WTC11 (cell line): ENCODE results near the gene ALOX15B. TPM values are rescaled to one million over a fixed set of nuclear protein-coding genes. Genes with fewer than 3 reads are reported as not detected.

Experiments used
- ATAC-seq: fragments of 200-7000 bp; cut with Tn5 transposase; 2 replicates; pipeline ENCODE4 v1.10.0; 2021; ENCODE audit warnings: mild to moderate bottlenecking, moderate library complexity
- CTCF ChIA-PET: fragments of 300-600 bp; sonication (Branson Sonifier 250); formaldehyde crosslinking; loops from one replicate; lab custom pipeline; 2021; ENCODE audit warnings: antibody characterized with exemption; lab: Charles Lee
- POLR2A ChIA-PET: fragments of 350-600 bp; sonication (Branson Sonifier 250); formaldehyde crosslinking; loops from one replicate; lab custom pipeline; 2021; ENCODE audit warnings: antibody characterized with exemption; lab: Charles Lee
- DNase-seq: peaks from one replicate; pipeline ENCODE4 v3.0.0; 2021; ENCODE audit warnings: low spot score
- H3K27ac Mint-ChIP-seq: 2 replicates; pipeline ENCODE4 v1.8.0; 2021; ENCODE audit warnings: mixed read lengths
- H3K27me3 Mint-ChIP-seq: 2 replicates; pipeline ENCODE4 v1.8.0; 2021; ENCODE audit warnings: low read depth, mild to moderate bottlenecking, moderate library complexity, mixed read lengths
- H3K36me3 Mint-ChIP-seq: 2 replicates; pipeline ENCODE4 v1.8.0; 2021; ENCODE audit warnings: mixed read lengths
- H3K4me1 Mint-ChIP-seq: 2 replicates; pipeline ENCODE4 v1.8.0; 2022; ENCODE audit warnings: mixed read lengths
- H3K4me3 Mint-ChIP-seq: 2 replicates; pipeline ENCODE4 v1.8.0; 2021; ENCODE audit warnings: mild to moderate bottlenecking, moderate library complexity, mixed read lengths
- H3K9me3 Mint-ChIP-seq: 2 replicates; pipeline ENCODE4 v1.8.0; 2021; ENCODE audit warnings: mixed read lengths
- E2F1 ChIP-seq: sonication (generic); formaldehyde crosslinking; IDR thresholded peaks from 2 replicates; pipeline ENCODE4 v1.8.0; 2022; ENCODE audit warnings: mild to moderate bottlenecking, missing genetic modification reagents
- E2F5 ChIP-seq: sonication (generic); formaldehyde crosslinking; IDR thresholded peaks from 2 replicates; pipeline ENCODE4 v1.8.1; 2022; ENCODE audit warnings: mild to moderate bottlenecking, moderate library complexity, missing genetic modification reagents
- ELF4 ChIP-seq: sonication (generic); formaldehyde crosslinking; IDR thresholded peaks from 2 replicates; pipeline ENCODE4 v1.8.1; 2022; ENCODE audit warnings: low read depth, mild to moderate bottlenecking, moderate library complexity, missing genetic modification reagents
- ETV6 ChIP-seq: sonication (generic); formaldehyde crosslinking; IDR thresholded peaks from 2 replicates; pipeline ENCODE4 v1.8.1; 2022; ENCODE audit warnings: mild to moderate bottlenecking, missing genetic modification reagents
- FOXJ3 ChIP-seq: sonication (generic); formaldehyde crosslinking; IDR thresholded peaks from 2 replicates; pipeline ENCODE4 v1.9.0; 2021; ENCODE audit warnings: missing genetic modification reagents, mild to moderate bottlenecking, borderline replicate concordance
- FOXK1 ChIP-seq: sonication (generic); formaldehyde crosslinking; IDR thresholded peaks from 2 replicates; pipeline ENCODE4 v1.8.0; 2022; ENCODE audit warnings: mild to moderate bottlenecking, moderate library complexity, missing genetic modification reagents
- GABPB1 ChIP-seq: sonication (generic); formaldehyde crosslinking; IDR thresholded peaks from 2 replicates; pipeline ENCODE4 v1.8.1; 2023; ENCODE audit warnings: mild to moderate bottlenecking, missing genetic modification reagents
- JUN ChIP-seq: sonication (generic); formaldehyde crosslinking; IDR thresholded peaks from 2 replicates; pipeline ENCODE4 v1.8.0; 2023; ENCODE audit warnings: mild to moderate bottlenecking, missing genetic modification reagents
- NR2C2 ChIP-seq: sonication (generic); formaldehyde crosslinking; IDR thresholded peaks from 2 replicates; pipeline ENCODE4 v1.8.0; 2022; ENCODE audit warnings: mild to moderate bottlenecking, missing genetic modification reagents
- RELA ChIP-seq: sonication (generic); formaldehyde crosslinking; IDR thresholded peaks from 2 replicates; pipeline ENCODE4 v1.8.1; 2022; ENCODE audit warnings: missing genetic modification reagents, mild to moderate bottlenecking, borderline replicate concordance
- SOX15 ChIP-seq: fragments of 250-450 bp; sonication (Bioruptor Pico); IDR thresholded peaks from 2 replicates; pipeline ENCODE4 v1.9.0; 2021; ENCODE audit warnings: mild to moderate bottlenecking
- SP1 ChIP-seq: sonication (generic); formaldehyde crosslinking; conservative IDR thresholded peaks from 2 replicates; pipeline ENCODE4 v1.8.1; 2022; ENCODE audit warnings: missing genetic modification reagents
- TEAD1 ChIP-seq: sonication (generic); formaldehyde crosslinking; IDR thresholded peaks from 2 replicates; pipeline ENCODE4 v1.8.0; 2022; ENCODE audit warnings: mild to moderate bottlenecking, missing genetic modification reagents
- USF1 ChIP-seq: sonication (generic); formaldehyde crosslinking; IDR thresholded peaks from 2 replicates; pipeline ENCODE4 v1.8.0; 2022; ENCODE audit warnings: mild to moderate bottlenecking, missing genetic modification reagents
- ZBTB21 ChIP-seq: sonication (generic); formaldehyde crosslinking; IDR thresholded peaks from 2 replicates; pipeline ENCODE4 v1.8.1; 2023; ENCODE audit warnings: mild to moderate bottlenecking, missing genetic modification reagents, borderline replicate concordance
- ZNF138 ChIP-seq: sonication (generic); formaldehyde crosslinking; conservative IDR thresholded peaks from 2 replicates; pipeline ENCODE4 v1.8.1; 2022; ENCODE audit warnings: mild to moderate bottlenecking, moderate library complexity, missing genetic modification reagents
- ZNF219 ChIP-seq: sonication (generic); formaldehyde crosslinking; IDR thresholded peaks from 2 replicates; pipeline ENCODE4 v1.8.0; 2023; ENCODE audit warnings: missing genetic modification reagents, mild to moderate bottlenecking, borderline replicate concordance
- ZNF232 ChIP-seq: sonication (generic); formaldehyde crosslinking; IDR thresholded peaks from 2 replicates; pipeline ENCODE4 v1.8.0; 2022; ENCODE audit warnings: mild to moderate bottlenecking, missing genetic modification reagents
- ZNF396 ChIP-seq: fragments of 250-450 bp; sonication (Bioruptor Pico); IDR thresholded peaks from 2 replicates; pipeline ENCODE4 v1.8.0; 2021; ENCODE audit warnings: mild to moderate bottlenecking, moderate library complexity, borderline replicate concordance
- ZSCAN18 ChIP-seq: fragments of 250-450 bp; sonication (Bioruptor Pico); IDR thresholded peaks from 2 replicates; pipeline ENCODE4 v2.1.2; 2022; ENCODE audit warnings: mild to moderate bottlenecking, moderate library complexity
- total RNA-seq: library from RNA; stranded (reverse); gene quantifications from 3 replicates; pipeline ENCODE4 v1.2.3, GENCODE V29; 2021
- TF ChIP-seq, protein P1 (sequence below): fragments of 250-450 bp; sonication (Bioruptor Pico); conservative IDR thresholded peaks from 2 replicates; pipeline ENCODE4 v1.9.0; 2021; ENCODE audit warnings: mild to moderate bottlenecking
- TF ChIP-seq, protein P2 (sequence below): sonication (generic); formaldehyde crosslinking; IDR thresholded peaks from 2 replicates; pipeline ENCODE4 v1.8.1; 2023; ENCODE audit warnings: mild to moderate bottlenecking, moderate library complexity, missing genetic modification reagents
- TF ChIP-seq, protein P3 (sequence below): sonication (generic); formaldehyde crosslinking; IDR thresholded peaks from 2 replicates; pipeline ENCODE4 v1.8.0; 2022; ENCODE audit warnings: mild to moderate bottlenecking, missing genetic modification reagents
- TF ChIP-seq, protein P4 (sequence below): fragments of 250-450 bp; sonication (Bioruptor Pico); IDR thresholded peaks from 2 replicates; pipeline ENCODE4 v1.9.0; 2021; ENCODE audit warnings: mild to moderate bottlenecking

Gene ALOX15B
- total RNA-seq, 1 experiment from 2014 or later, result 0.22 TPM

DNA sequence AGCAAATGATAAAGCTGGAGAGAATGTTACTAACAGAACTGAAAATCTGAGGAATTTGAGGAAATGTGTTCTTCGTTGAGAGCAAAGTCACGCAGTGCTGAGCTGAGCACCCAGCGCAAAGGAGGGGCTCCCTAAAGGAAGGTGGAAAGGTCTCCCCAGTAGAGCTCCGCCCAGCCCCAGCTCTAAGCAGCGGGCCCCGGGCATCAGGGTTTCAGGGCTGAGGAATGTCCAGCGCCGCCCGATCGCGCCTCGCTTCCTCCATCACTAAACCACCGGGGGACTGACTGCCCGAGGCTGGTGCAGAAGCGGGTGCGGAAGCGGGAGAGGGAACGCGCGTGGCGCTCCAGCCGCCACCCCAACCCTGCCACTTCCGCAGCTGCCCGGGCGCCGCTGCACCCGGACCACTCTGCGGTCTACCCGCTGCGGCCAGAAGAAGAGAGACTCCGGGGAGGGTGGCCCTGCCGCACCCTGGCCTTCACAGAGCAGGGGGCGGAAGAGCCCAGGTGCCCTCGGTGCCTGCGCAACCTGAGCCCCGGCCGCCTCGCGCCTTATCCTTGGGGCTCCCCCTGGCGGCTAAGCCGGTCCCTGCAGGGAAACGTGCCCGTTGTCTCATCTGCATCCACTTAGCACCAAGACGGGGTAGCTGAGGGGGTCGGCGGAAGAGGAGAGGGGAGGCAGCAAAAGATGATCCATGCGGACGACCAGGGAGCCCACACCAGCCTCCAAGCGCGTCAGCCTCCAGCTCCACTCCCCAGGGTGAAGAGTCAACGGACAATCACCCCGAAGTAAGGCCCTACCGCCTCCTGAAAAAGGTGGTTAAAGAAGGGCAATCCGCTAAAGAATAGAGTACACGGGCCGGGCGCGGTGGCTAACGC is 48.8 kb upstream of the ALOX15B start (continued):
- TF ChIP-seq ZSCAN18 (CRISPR knock-in tag) (no peak), RELA (CRISPR knock-in tag) (0 out of 2 replicates have a peak, but pooled peaks have one; percentile 47), NR2C2 (CRISPR knock-in tag) (no peak), E2F5 (0 out of 2 replicates have a peak, but pooled peaks have one; percentile 41), USF1 (CRISPR knock-in tag) (peak; percentile 25; the same call in 1 of the 2 replicates), ZBTB21 (0 out of 2 replicates have a peak, but pooled peaks have one; percentile 54), ZNF232 (CRISPR knock-in tag) (peak; percentile 81), ZNF396 (CRISPR knock-in tag) (no peak), TEAD1 (CRISPR knock-in tag) (peak; percentile 34; the same call in 1 of the 2 replicates)
- TF ChIP-seq, protein P1, sequence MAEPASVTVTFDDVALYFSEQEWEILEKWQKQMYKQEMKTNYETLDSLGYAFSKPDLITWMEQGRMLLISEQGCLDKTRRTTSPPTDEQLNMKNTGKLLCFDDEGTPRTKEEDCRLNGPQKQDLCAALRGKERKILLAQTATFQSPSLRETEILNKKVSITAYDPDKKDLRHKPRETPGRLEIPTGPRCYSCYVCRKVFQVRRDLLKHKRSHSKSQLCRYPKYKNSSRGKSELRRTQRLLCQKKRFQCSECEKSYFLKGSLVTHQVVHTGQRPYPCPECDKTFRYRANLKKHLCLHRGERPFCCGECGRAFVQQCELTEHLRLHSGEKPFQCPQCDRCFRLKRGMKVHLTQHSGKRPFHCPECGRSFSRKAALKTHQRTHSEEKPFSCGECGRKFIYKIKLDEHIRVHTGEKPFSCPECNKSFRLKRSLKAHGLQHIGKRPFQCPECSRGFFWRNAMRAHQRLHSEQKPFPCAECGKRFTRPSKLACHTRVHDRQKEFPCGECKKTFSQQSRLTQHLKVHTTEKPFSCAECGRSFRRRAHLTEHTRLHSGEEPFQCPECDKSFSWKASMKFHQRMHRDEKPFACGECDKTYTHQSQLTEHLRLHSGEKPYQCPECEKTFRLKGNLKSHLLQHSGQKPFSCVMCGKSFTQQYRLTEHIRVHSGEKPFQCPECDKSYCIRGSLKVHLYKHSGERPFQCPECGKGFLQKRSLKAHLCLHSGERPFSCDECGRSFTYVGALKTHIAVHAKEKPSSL, result no peak
- TF ChIP-seq, protein P2, sequence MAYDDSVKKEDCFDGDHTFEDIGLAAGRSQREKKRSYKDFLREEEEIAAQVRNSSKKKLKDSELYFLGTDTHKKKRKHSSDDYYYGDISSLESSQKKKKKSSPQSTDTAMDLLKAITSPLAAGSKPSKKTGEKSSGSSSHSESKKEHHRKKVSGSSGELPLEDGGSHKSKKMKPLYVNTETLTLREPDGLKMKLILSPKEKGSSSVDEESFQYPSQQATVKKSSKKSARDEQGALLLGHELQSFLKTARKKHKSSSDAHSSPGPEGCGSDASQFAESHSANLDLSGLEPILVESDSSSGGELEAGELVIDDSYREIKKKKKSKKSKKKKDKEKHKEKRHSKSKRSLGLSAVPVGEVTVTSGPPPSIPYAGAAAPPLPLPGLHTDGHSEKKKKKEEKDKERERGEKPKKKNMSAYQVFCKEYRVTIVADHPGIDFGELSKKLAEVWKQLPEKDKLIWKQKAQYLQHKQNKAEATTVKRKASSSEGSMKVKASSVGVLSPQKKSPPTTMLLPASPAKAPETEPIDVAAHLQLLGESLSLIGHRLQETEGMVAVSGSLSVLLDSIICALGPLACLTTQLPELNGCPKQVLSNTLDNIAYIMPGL (CRISPR knock-in tag), result peak; percentile 99

DNA sequence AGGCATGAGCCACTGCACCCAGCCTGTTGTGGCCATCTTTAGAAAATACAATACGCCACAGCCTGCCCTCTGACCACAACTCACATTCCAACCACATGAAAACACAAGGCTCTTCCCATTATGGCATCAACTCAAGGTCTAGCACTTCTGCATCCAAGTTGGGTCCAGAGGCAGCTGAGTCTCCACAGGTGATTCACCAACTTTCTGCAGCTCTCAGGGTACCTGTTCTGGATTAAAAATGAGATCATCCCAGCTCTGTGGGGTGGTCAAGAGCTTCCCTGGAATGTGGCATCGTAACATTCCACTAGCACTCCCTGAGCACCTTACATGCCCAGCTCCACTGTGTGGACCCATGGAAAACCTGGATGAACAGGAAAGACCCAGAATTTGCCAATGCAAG is 46.3 kb upstream of the ALOX15B start:
- Mint-ChIP-seq H3K27me3 (peaks cover 30% of the 10 kb centered on the region), H3K9me3 (peaks cover 7% of the 10 kb centered on the region; the same call in 1 of the 2 replicates), H3K4me3 (no peak overlapping the region), H3K36me3 (peaks cover 3% of the 10 kb centered on the region; the same call in 1 of the 2 replicates), H3K4me1 (peaks cover 14% of the 10 kb centered on the region), H3K27ac (no peak overlapping the region)
- CTCF ChIA-PET, result interaction anchor here (0.6 to 2.5 kb wide), 8 partner anchors 22 to 249 kb away, joined by 3 to 9 read pairs (median 3); partner anchors contain the start of genes CYB5D1 and NAA38
- POLR2A ChIA-PET, result no interaction called here
- ATAC-seq (no peak), DNase-seq (no peak)
- TF ChIP-seq JUN (CRISPR knock-in tag) (no peak), ETV6 (no peak), E2F1 (no peak), ZNF219 (CRISPR knock-in tag) (no peak), SP1 (CRISPR knock-in tag) (no peak), GABPB1 (no peak), FOXK1 (CRISPR knock-in tag) (no peak), FOXJ3 (CRISPR knock-in tag) (no peak), ZNF138 (CRISPR knock-in tag) (no peak), SOX15 (CRISPR knock-in tag) (no peak), ELF4 (CRISPR knock-in tag) (no peak)
- TF ChIP-seq, protein P3, sequence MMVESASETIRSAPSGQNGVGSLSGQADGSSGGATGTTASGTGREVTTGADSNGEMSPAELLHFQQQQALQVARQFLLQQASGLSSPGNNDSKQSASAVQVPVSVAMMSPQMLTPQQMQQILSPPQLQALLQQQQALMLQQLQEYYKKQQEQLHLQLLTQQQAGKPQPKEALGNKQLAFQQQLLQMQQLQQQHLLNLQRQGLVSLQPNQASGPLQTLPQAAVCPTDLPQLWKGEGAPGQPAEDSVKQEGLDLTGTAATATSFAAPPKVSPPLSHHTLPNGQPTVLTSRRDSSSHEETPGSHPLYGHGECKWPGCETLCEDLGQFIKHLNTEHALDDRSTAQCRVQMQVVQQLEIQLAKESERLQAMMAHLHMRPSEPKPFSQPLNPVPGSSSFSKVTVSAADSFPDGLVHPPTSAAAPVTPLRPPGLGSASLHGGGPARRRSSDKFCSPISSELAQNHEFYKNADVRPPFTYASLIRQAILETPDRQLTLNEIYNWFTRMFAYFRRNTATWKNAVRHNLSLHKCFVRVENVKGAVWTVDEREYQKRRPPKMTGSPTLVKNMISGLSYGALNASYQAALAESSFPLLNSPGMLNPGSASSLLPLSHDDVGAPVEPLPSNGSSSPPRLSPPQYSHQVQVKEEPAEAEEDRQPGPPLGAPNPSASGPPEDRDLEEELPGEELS (CRISPR knock-in tag), result no peak
- TF ChIP-seq, protein P4, sequence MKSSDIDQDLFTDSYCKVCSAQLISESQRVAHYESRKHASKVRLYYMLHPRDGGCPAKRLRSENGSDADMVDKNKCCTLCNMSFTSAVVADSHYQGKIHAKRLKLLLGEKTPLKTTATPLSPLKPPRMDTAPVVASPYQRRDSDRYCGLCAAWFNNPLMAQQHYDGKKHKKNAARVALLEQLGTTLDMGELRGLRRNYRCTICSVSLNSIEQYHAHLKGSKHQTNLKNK (CRISPR knock-in tag), result no peak
